ENCODE measurements around the gene NUDT4. TPM values are rescaled to one million over a fixed set of nuclear protein-coding genes. Genes with fewer than 3 reads are reported as not detected.

The NUDT4 gene
- total RNA-seq (2022; extraction: Qiagen RNA extraction; ENCODE audit: low read depth), result 28.3 to 30.3 TPM (median 30.0 TPM) in 5 replicates

DNA sequence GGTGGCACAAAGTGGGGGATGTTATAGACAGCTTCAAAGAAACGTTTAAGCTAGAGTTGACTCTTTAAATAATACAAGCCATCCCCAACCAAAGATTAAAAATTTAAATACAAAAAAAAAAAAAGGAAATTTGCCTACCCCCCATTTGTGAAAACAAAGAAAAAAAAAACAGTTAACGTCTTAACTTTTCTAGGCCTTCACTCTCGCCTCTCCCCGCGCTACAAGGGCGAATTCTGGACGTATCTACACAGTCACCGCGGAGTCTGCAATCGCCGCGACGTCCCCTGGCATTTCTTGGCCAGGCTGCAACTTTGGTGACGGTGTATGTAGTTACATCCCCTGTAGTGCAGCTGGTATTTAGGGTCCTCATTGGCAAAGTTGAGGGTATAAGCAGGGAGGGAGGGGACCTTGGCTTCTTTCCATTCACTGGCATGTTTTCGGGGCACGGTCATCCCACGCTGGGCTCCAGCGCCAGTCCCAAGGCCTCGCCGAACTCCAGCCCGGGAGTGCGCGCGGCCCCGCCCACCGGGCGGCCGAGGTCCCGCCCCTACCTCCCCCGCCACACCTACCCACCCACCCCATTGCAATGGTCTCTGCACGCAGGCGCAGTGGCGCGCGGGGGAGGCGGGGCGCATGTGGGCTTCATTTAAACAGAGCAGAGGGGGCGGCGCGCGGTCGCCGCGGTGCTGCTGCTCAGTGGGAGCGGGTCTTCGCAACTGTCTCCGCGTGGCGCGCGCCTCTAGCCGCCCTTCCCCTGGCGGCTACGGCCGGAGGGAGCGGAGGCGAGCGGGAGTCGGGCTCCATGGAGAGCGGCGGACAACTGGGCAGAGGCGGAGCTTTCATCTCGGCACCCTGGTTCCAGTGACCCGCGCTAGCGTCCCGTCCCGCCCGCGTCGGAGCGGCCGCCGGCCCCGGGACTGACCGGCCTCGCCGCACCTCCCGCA, at the start of gene NUDT4:
TSS of gene NUDT4 (plus strand) at position 674 of the 944 bp plus-strand sequence. CDS start 398 bp downstream, outside the sequence.

GRCh38 chr12:93441617-93442410, 64.1 kb downstream of the NUDT4 start, which contains the start of gene UBE2N:
UBE2N (minus strand) TSS chr12:93441947; CDS start chr12:93441884, 63 bp downstream.

Other genes with a start within 250 kb of the NUDT4 start
- 151 to 207 TPM (median 161 TPM) in 5 replicates for gene UBE2N, start 64.0 kb downstream of the NUDT4 start, total RNA-seq (2022; extraction: Qiagen RNA extraction; ENCODE audit: low read depth)
- 50.6 to 65.5 TPM (median 54.6 TPM) in 5 replicates for gene MRPL42, start 89.6 kb downstream of the NUDT4 start, total RNA-seq (2022; extraction: Qiagen RNA extraction; ENCODE audit: low read depth)
- 23.4 to 30.0 TPM (median 26.5 TPM) in 5 replicates for gene SOCS2, start 194.8 kb downstream of the NUDT4 start, total RNA-seq (2022; extraction: Qiagen RNA extraction; ENCODE audit: low read depth)